HG03565 (cell line): ENCODE results near the gene GEMIN7.

Experiments used
- ATAC-seq: cut with Tn5 transposase; IDR thresholded peaks from one replicate; pipeline ENCODE4 v1.9.1; 2021; ENCODE audit warnings: mild to moderate bottlenecking, moderate library complexity; ENCODE audit not compliant: unreplicated experiment

The GEMIN7 gene

GRCh38 chr19:45079063-45079910, at the start of gene GEMIN7:
Gene GEMIN7 (plus strand): TSS chr19:45079260. CDS start chr19:45090115, 10,855 bp downstream.
- ATAC-seq = no peak

GRCh38 chr19:45030825-45031224, 48.2 kb upstream of the GEMIN7 start:
- ATAC-seq = no peak

- no peak for ATAC-seq
Measured at GRCh38 chr19:45032421-45032820, 46.6 kb upstream of the GEMIN7 start.

GRCh38 chr19:45035755-45036154, 43.3 kb upstream of the GEMIN7 start:
- ATAC-seq = no peak

- no peak for ATAC-seq
Measured at GRCh38 chr19:45037393-45038169, 41.5 kb upstream of the GEMIN7 start.

- ATAC-seq = peak; percentile 83
Measured at GRCh38 chr19:45038931-45039893, 39.8 kb upstream of the GEMIN7 start, which contains the start of gene CLASRP. Gene CLASRP (plus strand): TSS chr19:45039045. CDS start chr19:45040213, 1,168 bp downstream.

GRCh38 chr19:45040059-45040771, 38.8 kb upstream of the GEMIN7 start:
- no peak for ATAC-seq

- ATAC-seq = no peak
Measured at GRCh38 chr19:45041125-45041524, 37.9 kb upstream of the GEMIN7 start.

- ATAC-seq = no peak
Measured at GRCh38 chr19:45045671-45046353, 33.2 kb upstream of the GEMIN7 start.

GRCh38 chr19:45046355-45046754, 32.7 kb upstream of the GEMIN7 start:
- ATAC-seq = no peak

- no peak for ATAC-seq
Measured at GRCh38 chr19:45047188-45047797, 31.8 kb upstream of the GEMIN7 start.

- no peak for ATAC-seq
Measured at GRCh38 chr19:45049073-45049736, 29.9 kb upstream of the GEMIN7 start.

GRCh38 chr19:45050036-45050435, 29.0 kb upstream of the GEMIN7 start:
- no peak for ATAC-seq

- no peak for ATAC-seq
Measured at GRCh38 chr19:45051929-45052579, 27.0 kb upstream of the GEMIN7 start.

- no peak for ATAC-seq
Measured at GRCh38 chr19:45056831-45057230, 22.2 kb upstream of the GEMIN7 start.

GRCh38 chr19:45057444-45057843, 21.6 kb upstream of the GEMIN7 start:
- no peak for ATAC-seq

GRCh38 chr19:45058622-45059159, 20.4 kb upstream of the GEMIN7 start:
- ATAC-seq = no peak
